Esophagus muscularis mucosa (tissue), 3 donors: ENCODE data around the gene LTC4S.

Source experiments
- POLR2A ChIP-seq: fragments of 450-650 bp; IDR thresholded peaks from one replicate; pipeline ENCODE4 v1.6.1; 2017; ENCODE audit warnings: antibody characterized with exemption, moderate library complexity, mild to moderate bottlenecking, low read depth
- POLR2AphosphoS5 ChIP-seq, 2 donors: sonication (generic); formaldehyde crosslinking; IDR thresholded peaks; one replicate each; pipeline ENCODE4 v1.6.1; 2017; ENCODE audit warnings: antibody characterized with exemption in 2 of 2
- TF ChIP-seq, protein P1 (sequence below), 3 experiments: fragments of 200-600 bp in 2 of 3; fragments of 450-650 bp in 1 of 3; sonication (generic) in 2 of 3; IDR thresholded peaks; one replicate each; pipeline ENCODE4 v1.5.1; 2017 to 2019; ENCODE audit warnings: antibody characterized with exemption in 3 of 3, mild to moderate bottlenecking in 2 of 3, moderate library complexity in 1 of 3

DNA sequence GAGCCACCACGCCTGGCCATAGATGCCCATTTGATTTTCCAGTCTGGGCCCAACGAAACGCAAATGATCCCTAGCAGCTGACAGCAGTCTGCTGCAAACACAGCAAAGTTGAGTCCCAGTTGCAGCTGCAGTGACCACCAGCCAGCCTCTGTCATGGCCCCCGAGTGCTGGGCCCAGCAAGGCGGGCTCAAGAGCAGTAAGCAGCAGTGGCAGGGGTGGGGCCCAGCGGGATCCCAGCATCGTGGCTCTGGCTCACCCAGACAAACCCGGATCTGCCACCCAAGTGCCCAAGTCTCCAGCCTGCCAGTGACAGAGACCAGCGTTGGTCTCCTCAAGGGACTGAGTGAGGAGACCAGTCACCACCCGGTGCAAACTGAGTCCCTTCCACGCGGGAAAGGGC is 6.9 kb upstream of the LTC4S start:
- TF ChIP-seq, protein P1, sequence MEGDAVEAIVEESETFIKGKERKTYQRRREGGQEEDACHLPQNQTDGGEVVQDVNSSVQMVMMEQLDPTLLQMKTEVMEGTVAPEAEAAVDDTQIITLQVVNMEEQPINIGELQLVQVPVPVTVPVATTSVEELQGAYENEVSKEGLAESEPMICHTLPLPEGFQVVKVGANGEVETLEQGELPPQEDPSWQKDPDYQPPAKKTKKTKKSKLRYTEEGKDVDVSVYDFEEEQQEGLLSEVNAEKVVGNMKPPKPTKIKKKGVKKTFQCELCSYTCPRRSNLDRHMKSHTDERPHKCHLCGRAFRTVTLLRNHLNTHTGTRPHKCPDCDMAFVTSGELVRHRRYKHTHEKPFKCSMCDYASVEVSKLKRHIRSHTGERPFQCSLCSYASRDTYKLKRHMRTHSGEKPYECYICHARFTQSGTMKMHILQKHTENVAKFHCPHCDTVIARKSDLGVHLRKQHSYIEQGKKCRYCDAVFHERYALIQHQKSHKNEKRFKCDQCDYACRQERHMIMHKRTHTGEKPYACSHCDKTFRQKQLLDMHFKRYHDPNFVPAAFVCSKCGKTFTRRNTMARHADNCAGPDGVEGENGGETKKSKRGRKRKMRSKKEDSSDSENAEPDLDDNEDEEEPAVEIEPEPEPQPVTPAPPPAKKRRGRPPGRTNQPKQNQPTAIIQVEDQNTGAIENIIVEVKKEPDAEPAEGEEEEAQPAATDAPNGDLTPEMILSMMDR (IDR thresholded peaks at IDR 0.05): no peak
- no peak for TF ChIP-seq POLR2A
- no peak for TF ChIP-seq POLR2AphosphoS5 (IDR thresholded peaks at IDR 0.05)
